ENCODE results near the gene SMPD3. TPM values are rescaled to one million over a fixed set of nuclear protein-coding genes. Genes with fewer than 3 reads are reported as not detected.

Gene SMPD3
- total RNA-seq, 1 experiment from 2014 or later, result 1.4 TPM

GRCh38 chr16:68460067-68460466 is 11.8 kb upstream of the SMPD3 start:
- Mint-ChIP-seq H3K36me3 (no peaks in the 10 kb centered on the region), H3K4me1 (no peaks in the 10 kb centered on the region)

More at GRCh38 chr16:68460067-68460466, 11.8 kb upstream of the SMPD3 start:
- no peak overlapping the region for H3K4me3 Mint-ChIP-seq
- ATAC-seq (no peak), DNase-seq (ENCODE audit: low spot score) (no peak)
- H3K9me3 Mint-ChIP-seq, result peaks cover 18% of the 10 kb centered on the region
- no peak overlapping the region for H3K27ac Mint-ChIP-seq
- ChIA-PET CTCF (no interaction called here), POLR2A (no interaction called here)
- H3K27me3 Mint-ChIP-seq (ENCODE audit: low read depth), result peaks cover 3% of the 10 kb centered on the region; the same call in 1 of the 2 replicates
- no peak for TF ChIP-seq IRF2 (CRISPR knock-in tag; IDR thresholded peaks at IDR 0.05; ENCODE audit: borderline replicate concordance, low read depth)
- no peak for TF ChIP-seq ZNF423 (CRISPR knock-in tag; IDR thresholded peaks at IDR 0.05)
- no peak for TF ChIP-seq ETV6 (CRISPR knock-in tag; IDR thresholded peaks at IDR 0.05)
- TF ChIP-seq ZNF138 (CRISPR knock-in tag; conservative IDR thresholded peaks at IDR 0.05), result no peak
- TF ChIP-seq JAZF1 (CRISPR knock-in tag; IDR thresholded peaks at IDR 0.05), result no peak
- TF ChIP-seq NR3C1 (CRISPR knock-in tag; conservative IDR thresholded peaks at IDR 0.05; ENCODE audit: low read depth), result no peak
- TF ChIP-seq ARID4B (CRISPR knock-in tag; IDR thresholded peaks at IDR 0.05; ENCODE audit: borderline replicate concordance), result no peak
- no peak for TF ChIP-seq ZNF425 (CRISPR knock-in tag; conservative IDR thresholded peaks at IDR 0.05)
- no peak for TF ChIP-seq PREB (CRISPR knock-in tag; IDR thresholded peaks at IDR 0.05; ENCODE audit: borderline replicate concordance)
- TF ChIP-seq ELF4 (CRISPR knock-in tag; IDR thresholded peaks at IDR 0.05; ENCODE audit: low read depth), result no peak
- no peak for TF ChIP-seq AFF4 (CRISPR knock-in tag; IDR thresholded peaks at IDR 0.05; ENCODE audit: borderline replicate concordance)
- TF ChIP-seq OVOL2 (CRISPR knock-in tag; IDR thresholded peaks at IDR 0.05; ENCODE audit: borderline replicate concordance), result no peak
- no peak for TF ChIP-seq FOXK1 (CRISPR knock-in tag; IDR thresholded peaks at IDR 0.05)
- TF ChIP-seq ERG (CRISPR knock-in tag; IDR thresholded peaks at IDR 0.05), result no peak
- TF ChIP-seq NFATC4 (CRISPR knock-in tag; IDR thresholded peaks at IDR 0.05), result no peak
- no peak for TF ChIP-seq SMAD3 (CRISPR knock-in tag; IDR thresholded peaks at IDR 0.05; ENCODE audit: borderline replicate concordance)
- TF ChIP-seq SP1 (CRISPR knock-in tag; conservative IDR thresholded peaks at IDR 0.05), result no peak
- TF ChIP-seq CBFB (CRISPR knock-in tag; IDR thresholded peaks at IDR 0.05; ENCODE audit: low read depth), result no peak
- TF ChIP-seq E2F4 (CRISPR knock-in tag; IDR thresholded peaks at IDR 0.05; ENCODE audit: borderline replicate concordance, low read depth), result no peak
- TF ChIP-seq MYBL2 (CRISPR knock-in tag; IDR thresholded peaks at IDR 0.05), result no peak

Data from WTC11 (cell line).